Right forelimb (tissue), 1 donor: ENCODE results near the gene LRRC37A2.
"Not testable (repeated sequence)": the region's sequence is repeated elsewhere in the genome, so short reads cannot be mapped to it uniquely, and the experiment has no call there.

Source experiments
- DNase-seq: peaks from one replicate; pipeline ENCODE4 v3.0.0-alpha.2; 2018

The LRRC37A2 gene

DNA sequence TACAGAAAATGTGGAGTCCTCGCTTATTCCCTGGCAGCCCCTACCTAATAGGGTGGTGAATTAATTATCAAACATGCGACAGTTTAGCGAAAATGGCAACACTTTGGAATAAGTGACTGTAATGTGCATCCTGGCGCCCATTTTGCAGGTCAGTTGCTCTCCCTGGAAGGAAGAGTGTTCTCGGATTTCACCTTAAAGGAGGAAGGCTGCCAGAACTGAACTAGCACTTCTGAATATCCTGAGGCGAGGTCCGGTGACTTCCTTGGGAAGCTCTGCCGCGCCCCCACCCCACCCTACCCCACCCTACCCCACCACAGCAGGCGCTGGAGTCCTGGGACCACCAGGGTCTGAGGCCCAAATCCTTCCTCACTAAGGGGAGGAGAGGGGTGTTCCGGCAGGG lies at the start of gene LRRC37A2:
Gene LRRC37A2, plus strand, starts transcription at position 301 of the 400 bp plus-strand sequence. CDS start 245 bp downstream, outside the sequence.
- DNase-seq, result not testable (repeated sequence)

DNA sequence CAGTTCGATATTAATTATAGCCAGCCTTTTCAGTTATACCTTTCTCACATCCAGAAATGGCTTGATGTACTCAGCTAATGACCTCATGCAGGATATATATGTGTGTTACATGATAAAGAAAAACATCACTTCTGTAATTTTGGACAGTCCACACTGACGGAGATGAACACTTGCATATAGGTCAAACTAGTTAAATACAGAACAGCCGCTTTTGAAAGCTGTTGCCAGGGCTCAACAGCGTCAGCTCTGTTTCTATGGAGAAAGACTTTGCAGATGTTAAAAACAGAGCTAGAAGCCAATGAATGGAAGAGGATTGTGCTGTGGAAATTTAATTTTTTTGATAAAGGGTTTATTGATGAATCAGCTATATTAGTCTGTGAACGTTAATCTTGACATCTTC lies 44.6 kb upstream of the LRRC37A2 start:
- DNase-seq, result not testable (repeated sequence)

DNA sequence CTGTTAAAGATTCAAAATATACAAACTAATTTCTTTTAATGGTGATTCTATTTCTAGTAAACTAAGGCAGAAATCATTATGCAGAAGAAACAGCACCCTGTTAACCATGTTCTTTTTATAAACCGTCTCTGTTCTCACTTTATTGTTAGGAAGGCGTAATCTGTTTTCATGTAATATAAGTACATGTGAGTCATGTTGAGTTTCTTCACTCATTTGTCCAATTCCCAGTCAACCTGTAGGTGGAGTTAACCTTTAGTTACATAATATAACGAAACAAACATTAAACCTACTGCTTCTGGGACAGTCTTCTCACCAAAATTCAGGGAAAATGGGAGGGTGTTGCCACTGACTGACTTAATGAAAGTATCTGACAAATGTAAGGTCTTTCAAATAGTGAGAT lies 37.8 kb upstream of the LRRC37A2 start:
- not testable (repeated sequence) for DNase-seq

DNA sequence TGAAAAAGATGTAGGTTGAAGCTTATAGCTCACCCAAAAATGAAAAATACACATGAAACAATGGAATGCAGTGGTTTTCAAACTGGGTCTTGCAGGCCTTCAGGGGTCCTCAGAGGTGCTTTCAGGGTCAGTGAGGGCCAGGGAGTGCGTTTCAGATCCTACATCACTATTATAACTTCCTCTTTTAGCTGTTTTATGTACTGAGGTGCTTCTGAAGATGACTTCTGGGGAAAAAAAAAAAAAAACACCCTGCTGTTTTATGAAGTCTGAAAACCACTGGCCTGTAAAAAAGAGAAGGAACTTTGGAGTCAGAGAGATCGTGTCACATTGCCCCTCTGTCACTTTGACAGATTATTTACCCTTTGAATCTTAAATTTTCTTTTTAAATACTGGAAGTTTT lies 36.7 kb upstream of the LRRC37A2 start:
- not testable (repeated sequence) for DNase-seq

DNA sequence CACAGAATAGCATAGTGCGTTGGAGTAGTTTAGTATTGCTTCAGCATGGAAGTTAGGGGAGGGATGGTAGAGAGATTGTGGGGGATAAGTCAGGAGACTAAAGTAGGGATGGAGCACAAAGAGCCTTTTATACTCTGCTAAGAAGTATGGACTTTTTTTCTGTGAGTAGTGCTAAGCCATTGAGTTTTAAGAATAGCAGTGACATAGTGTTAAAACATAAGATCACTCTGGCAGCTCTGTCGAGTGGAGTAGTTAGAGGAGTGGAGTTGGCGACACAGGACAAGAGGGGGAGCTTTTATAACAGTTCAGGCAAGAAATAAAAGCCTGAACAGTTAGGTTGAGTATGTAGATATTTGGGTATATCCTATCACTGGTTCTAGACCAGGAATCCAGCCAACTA lies 33.4 kb upstream of the LRRC37A2 start:
- not testable (repeated sequence) for DNase-seq

DNA sequence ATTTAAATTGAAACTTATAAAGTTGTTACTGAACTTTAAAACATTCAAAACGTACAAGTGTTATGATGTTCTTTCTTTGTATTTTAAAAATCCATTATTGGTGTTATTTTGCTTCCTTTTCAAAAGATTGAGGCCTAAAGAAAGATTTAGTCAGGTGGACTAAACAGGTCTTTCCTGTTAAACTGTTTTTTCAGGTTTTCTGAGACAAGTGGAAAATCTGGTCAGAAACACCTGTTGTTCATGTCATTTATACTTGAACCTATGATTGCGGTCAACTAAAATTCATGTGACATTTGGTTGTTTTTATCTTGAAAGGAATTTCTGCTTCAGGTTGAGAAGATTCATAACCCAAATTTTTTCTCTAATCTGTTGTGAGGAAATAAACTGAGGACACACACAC lies 31.0 kb upstream of the LRRC37A2 start:
- DNase-seq, result not testable (repeated sequence)

DNA sequence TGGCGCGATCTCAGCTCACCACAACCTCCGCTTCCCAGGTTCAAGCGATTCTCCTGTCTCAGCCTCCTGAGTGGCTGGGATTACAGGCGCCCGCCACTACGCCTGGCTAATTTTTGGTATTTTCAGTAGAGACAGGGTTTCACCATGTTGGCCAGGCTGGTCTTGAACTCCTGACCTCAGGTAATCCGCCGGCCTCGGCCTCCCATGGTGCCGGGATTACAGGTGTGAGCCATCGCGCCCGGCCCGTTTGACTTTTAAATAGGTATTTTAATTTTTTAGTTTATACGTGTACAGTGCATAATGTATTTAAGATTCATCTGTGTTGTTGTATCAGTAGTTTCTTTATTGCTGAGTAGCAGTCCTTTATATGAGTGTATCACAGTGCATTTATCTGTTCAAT lies 20.2 kb upstream of the LRRC37A2 start:
- not testable (repeated sequence) for DNase-seq

DNA sequence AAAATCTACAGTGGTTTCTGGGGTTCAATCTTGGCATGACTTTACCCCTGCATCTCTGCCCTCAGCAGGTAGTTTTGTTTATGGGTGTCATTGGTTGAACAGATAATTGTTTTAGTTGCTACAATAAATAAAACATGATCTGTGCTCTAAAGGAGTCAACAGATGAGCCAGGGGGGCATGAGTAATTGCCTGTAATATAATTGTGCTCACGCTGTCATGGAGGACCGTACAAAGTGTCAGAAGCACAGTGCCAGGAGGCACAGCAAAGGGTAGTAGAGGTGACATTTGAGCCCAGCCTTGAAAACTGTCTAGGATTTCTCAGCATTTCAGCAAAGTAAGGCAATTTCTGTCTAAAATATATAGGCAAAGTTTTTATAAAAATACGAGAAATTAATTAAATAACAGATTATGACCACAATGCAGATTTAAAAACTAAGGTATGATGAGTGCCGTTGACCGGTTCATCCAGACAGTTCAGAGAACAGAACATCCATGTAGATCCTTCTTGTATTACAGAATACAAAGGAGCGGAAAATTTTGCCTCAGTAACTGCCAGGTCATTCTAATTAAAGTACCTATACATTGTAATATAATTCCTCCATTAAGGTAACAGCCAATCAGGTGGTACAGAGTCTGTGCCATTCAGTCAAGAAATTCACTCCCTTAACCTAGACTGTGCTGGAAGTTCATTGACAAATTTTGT lies 12.7 kb upstream of the LRRC37A2 start:
- not testable (repeated sequence) for DNase-seq

DNA sequence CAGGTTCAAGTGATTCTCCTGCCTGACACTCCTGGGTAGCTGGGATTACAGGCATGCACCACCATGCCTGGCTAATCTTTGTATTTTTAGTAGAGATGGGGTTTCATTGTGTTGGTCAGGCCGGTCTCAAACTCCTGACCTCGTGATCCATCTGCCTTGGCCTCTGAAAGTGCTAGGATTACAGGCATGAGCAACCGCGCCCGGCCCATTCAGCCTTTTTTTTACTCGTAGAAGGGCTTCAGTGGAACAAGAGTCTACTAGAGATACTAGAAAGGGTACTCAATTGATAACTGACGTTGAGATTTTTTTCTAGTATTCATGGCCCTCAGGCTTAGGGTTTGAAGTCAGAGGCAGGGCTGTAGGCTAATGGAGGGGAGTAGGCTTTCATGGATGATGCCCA lies 6.4 kb upstream of the LRRC37A2 start:
- not testable (repeated sequence) for DNase-seq

DNA sequence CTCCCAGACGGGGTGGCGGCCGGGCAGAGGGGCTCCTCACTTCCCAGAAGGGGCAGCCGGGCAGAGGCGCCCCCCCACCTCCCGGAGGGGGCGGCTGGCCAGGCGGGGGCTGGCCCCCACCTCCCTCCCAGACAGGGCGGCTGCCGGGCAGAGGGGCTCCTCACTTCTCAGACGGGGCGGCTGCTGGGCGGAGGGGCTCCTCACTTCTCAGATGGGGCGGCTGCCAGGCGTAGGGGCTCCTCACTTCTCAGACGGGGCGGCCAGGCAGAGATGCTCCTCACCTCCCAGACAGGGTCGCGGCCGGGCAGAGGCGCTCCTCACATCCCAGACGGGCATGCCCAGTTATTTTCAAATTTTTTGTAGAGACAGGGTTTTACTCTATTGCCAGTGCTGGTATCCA lies 22.4 kb downstream of the LRRC37A2 start:
- DNase-seq, result not testable (repeated sequence)

DNA sequence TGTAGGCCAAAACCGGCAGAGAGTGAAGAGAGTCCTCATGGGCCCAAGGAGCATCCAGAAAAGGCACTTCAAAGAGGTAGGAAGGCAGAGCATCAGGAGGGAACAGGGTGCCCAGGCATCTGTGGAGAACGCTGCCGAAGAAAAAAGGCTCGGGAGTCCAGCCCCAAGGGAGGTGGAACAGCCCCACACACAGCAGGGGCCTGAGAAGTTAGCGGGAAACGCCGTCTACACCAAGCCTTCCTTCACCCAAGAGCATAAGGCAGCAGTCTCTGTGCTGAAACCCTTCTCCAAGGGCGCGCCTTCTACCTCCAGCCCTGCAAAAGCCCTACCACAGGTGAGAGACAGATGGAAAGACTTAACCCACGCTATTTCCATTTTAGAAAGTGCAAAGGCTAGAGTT lies 36.3 kb downstream of the LRRC37A2 start:
- DNase-seq, result not testable (repeated sequence)

DNA sequence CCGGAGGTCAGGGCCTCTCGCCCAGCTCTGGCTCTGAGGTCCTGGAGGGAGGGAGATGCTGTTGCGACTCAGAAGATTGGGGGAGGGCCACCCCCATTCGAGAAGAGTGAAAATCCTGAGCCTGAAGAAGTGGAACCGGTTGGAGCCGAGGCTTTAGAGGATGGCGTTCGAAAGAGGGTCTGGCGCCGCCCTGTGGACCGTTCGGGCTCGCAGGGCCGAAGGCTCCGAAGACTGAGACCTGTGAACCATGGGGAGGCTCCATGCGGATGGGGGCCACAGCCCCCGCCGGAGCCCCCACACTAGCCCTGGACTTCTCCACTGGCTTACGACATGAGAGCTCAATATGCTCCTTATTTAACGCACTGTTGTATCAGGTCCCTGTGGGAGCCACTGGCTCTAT lies 46.9 kb downstream of the LRRC37A2 start:
- not testable (repeated sequence) for DNase-seq

DNA sequence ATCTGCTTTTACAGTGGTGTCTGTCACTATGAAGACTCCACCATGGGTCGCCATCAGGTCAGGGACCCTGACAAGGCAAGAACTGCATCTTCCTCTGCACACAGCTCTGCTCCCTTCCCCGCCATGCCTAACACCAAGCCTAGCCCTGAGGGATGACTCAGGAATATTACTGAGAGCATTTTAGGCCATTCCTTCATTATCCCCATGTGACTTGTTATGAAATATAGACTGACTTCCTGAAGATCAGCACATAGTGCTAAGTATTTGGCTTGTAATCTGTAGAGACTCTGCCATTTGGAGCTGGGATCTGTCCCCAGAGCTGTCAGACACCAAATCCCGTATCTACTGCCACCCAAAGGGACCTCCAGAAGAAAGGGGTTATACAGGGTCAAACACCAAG lies 47.8 kb downstream of the LRRC37A2 start:
- DNase-seq, result not testable (repeated sequence)

DNA sequence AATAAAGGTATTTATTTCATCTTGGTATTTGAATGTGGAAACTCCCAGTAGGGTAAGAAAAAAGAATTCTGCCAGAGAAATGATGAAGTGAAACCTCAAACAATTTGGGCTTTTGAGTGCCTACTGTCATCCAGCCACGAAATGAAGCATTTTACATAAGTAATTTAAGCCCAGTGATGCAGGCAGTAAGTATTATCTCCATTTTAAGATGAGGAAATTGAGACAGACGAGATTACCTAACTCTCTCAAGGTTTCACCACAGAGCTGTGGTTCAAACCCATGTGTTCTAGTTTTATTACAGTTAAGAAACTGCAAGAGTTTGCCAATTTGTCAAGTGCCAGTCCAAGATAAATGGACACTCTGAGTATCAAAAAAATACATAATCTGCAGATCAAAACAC lies 54.0 kb downstream of the LRRC37A2 start:
- not testable (repeated sequence) for DNase-seq

DNA sequence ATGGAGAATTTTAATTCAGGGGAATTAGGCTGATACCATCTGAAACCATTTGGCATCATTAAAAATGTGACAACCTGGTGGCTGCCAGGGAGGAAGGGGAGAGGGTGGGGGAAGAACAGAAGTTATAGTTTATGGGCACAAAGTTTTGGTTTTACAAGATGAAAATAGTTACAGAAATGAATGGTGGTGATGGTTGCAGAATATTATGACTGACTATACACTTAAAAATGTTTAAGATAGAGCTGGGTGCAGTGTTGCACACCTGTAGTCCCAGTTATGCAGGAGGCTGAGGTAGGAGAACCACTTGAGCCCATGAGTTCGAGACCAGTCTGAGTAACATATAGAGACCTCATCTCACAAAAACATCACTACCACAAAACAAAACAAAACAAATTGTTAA lies 54.7 kb downstream of the LRRC37A2 start:
- DNase-seq, result not testable (repeated sequence)

DNA sequence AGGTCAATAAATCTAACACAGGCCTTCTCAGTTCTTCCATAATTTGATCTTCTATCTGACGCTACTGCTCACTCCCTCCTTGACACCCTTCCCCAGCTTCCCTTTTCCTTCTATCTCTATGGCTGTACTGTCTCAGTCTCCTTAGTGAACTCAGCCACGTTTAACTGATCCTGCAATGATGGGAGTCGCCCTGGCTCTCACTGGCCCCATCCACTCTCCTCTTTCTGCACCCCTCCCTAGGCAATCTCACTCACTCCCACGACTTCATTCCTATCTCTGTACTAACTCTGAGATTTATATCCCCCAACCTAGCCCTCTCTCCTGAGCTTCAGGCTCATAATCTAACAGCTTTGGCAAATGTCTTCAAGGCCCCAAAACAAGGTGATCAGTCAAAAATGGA lies 59.5 kb downstream of the LRRC37A2 start:
- not testable (repeated sequence) for DNase-seq

DNA sequence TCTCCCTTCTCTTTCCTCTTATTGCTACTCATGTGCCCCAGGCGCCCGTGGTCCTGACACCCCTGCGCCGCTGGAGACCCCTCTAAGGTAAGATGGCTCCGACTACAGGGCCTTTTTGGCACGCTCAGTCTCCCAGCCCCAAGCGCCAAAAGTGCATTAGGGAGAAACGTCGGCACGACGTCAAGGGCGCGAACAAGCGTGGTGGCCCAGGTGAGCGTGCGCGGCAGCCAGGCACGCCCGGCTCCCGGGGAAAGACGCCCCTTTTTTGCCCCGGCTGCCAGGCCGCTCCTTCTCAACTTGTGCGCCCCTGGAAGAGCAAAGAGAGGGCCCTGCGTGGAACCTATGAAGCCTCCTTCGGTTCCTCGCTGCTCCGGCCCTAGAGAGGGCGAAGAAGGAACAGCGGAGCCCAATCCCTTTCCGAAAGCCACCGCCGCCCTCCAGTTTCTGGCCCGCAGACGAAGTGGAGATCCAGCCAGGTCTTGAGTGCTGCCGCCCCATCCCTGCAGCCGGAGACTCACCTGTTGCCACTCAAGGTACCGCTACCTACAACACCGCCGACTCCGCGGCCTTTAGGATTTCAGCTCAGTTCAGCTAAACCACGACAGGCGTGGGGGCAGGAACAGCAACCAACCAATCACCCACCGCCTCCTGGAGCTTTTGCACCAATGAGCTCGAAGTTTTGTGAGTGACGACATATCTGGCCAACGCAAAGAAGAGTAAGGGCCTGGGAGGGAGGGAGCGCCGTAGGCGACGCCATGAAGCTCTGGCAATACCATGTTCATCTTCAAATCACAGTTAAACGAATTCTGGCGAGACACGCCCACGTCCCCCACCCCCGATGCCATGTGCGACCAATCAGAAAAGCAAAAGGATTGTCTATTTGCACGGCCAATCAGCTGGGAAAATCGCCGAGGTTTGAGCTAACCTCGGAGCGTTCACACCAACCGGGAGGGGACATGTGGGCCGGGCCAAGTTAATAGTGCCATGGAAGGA lies 67.1 kb downstream of the LRRC37A2 start, which contains the start of gene ARL17A:
Gene ARL17A, minus strand, starts transcription at position 609 of the 993 bp plus-strand sequence. CDS start 3,369 bp downstream, outside the sequence.
- DNase-seq, result not testable (repeated sequence)

DNA sequence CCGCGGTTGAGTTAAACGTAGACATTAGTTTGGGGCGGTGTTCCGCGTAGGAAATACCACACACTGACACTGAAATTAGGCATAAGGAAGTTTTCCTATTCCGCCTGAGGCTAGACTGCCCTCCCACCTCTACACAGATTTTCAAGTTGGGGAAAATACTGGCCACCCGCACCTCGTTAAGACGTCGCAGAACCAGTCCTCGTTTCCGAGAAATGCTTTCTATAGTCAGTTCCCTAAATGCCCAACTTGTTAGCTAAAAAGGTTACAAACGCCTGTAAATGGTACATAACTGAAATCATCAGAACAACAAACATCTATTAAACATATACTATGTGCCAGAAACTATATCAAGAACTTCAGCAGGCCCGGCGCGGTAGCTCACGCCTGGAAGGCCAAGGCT lies 67.8 kb downstream of the LRRC37A2 start:
- DNase-seq, result not testable (repeated sequence)

DNA sequence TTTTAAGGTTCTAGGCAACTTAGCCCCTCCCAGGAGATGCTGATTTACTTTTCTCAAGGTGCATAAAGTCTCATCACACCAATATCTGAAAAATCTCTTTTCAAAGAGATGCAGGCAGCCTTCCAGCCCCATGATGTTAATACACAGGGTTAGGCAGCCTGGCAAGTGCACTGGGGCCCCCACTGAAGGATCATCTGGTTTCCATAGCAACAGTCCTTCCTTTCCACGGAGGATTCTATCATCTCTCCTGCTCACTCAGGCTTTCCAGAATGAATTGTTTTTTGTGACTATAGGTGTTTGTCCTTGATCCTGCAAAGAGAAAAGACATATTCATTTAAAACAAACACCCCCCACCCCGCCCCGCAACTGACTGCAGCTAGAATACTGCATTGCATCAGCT lies 73.2 kb downstream of the LRRC37A2 start:
- not testable (repeated sequence) for DNase-seq

DNA sequence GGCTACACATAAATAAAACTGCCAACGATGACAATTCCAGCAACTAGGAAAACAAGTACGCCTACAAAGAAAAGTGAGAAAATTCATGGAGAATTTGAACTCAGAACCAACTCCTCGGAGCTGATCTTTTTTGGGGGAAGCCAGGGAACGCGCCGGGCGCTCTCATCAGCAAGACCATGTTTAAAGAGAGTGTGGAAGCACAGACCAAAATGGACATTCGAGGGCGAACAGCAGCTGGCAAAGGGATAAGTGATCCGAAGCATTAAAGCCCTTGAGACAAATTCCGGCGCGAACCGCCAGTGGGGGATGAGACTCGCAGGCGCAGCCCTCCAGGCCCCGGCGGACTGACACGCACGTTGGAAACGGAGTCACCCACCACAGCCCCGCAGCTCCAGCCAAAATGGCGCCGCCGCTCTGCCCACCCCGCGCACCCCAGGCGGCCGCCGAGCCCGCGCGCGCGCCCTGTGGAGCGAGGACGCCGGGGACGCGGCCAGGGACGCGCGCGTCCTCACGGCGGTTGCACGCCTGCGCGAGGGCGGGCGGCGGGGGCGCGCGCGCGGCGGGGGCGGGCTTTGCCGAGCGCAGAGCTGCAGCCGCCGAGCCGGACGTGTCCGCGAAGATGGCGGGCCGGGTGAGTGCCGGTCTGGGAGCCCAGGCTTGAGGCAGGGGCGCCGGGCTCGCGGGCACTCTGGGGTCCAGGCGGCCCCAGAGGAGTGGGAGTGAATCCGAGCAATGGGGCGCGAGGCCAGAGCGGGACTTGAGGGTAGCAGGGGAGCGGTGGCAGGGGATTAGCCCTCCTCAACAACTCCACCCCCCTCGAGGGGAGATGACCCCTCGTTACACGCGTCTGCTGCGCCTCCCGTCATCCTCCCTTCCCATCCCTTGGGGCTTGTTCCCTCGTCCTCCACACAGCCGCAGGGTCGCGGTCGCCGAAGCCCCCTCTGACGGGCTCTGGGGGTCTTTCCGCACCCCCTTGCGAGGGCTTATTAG lies 78.2 kb downstream of the LRRC37A2 start, which contains the start of gene NSF:
Gene NSF, plus strand, starts transcription at position 513 of the 990 bp plus-strand sequence. Its CDS starts 107 bp downstream, at position 620.
- DNase-seq, result not testable (repeated sequence)

DNA sequence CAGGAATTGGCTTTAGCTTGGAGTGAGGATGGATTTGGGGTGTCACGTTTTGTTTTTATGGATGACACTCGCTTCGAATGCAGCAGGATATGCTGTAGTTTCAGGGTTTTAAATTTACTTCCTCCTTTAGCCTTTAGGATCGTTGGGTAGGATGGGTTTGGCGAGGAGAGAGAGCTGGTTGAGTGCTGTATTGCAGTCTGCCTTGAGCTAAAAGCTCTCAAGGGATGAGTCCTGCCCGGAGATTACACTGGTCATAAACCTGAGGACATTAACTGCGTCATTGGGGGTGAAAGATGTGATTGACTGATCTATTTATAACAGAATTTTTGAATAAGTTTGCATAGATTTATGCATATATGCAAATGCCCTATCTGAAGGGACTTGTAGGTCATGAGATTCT lies 79.1 kb downstream of the LRRC37A2 start:
- DNase-seq, result not testable (repeated sequence)
